ENCODE results near the gene HS2ST1. TPM values are rescaled to one million over a fixed set of nuclear protein-coding genes. Genes with fewer than 3 reads are reported as not detected.

Gene HS2ST1
- total RNA-seq, 2 donors from 2014 or later = 6.5 to 10.4 TPM

GRCh38 chr1:87137342-87137739 is 222.9 kb downstream of the HS2ST1 start:
- ATAC-seq (ENCODE audit: insufficient number of reproducible peaks, low FRiP score, low read depth) = no peak

DNA sequence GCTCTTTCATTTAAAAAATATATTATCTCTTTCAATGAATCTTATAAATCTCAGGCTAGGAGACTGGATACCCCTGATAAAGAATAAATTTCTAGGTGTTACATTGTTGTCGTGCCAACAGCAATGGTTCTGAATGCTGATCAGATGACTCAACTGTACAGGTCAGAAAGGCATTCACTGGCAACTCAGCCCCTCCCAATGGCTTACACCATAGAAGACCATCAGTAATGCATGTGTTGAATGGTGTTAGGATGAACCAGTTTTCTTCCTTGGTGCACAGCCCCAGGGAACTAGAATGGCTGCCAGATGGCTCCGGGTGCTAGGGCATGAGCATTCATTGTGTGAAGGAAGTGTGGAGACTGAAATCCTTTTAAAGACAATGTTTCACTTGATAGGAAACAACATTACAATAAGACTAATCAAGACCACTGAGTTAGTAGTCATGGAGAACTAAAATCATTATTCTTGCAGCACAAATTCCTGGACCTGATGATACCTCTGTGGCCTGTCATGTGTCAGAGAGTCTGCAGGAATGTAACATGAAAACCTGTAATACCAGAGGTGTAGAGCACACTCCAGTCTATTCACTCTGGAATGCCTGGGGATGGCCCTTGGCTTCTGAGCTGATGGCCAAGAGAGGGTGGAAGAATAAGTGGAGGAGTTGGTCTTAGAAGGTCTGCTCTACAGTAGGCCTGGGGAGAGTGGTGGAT is 226.6 kb downstream of the HS2ST1 start:
- no peaks in the 10 kb centered on the region for H3K27me3 ChIP-seq (replicated peaks; ENCODE audit: insufficient read depth)
- ATAC-seq (ENCODE audit: insufficient number of reproducible peaks, low FRiP score, low read depth) (no peak), DNase-seq (ENCODE audit: low spot score) (no peak)
- TF ChIP-seq CTCF (IDR thresholded peaks at IDR 0.05) = no peak
- H3K4me3 ChIP-seq = no peak overlapping the region
- H3K9me3 ChIP-seq = no peaks in the 10 kb centered on the region
- no peak overlapping the region for H3K27ac ChIP-seq
- no peaks in the 10 kb centered on the region for H3K4me1 ChIP-seq (ENCODE audit: control insufficient read depth in 1 of 2, low read depth in 2 of 2)
- no peaks in the 10 kb centered on the region for H3K36me3 ChIP-seq

More at GRCh38 chr1:87137342-87137739, 222.9 kb downstream of the HS2ST1 start:
- H3K36me3 ChIP-seq = no peaks in the 10 kb centered on the region
- no peak overlapping the region for H3K27ac ChIP-seq
- no peak for DNase-seq (ENCODE audit: low spot score)
- no peaks in the 10 kb centered on the region for H3K9me3 ChIP-seq
- no peaks in the 10 kb centered on the region for H3K27me3 ChIP-seq (replicated peaks; ENCODE audit: insufficient read depth)
- no peaks in the 10 kb centered on the region for H3K4me1 ChIP-seq (ENCODE audit: control insufficient read depth in 1 of 2, low read depth in 2 of 2)
- no peak overlapping the region for H3K4me3 ChIP-seq
- no peak for TF ChIP-seq CTCF (IDR thresholded peaks at IDR 0.05)

GRCh38 chr1:87141556-87141955 is 227.1 kb downstream of the HS2ST1 start:
- Histone ChIP-seq H3K9me3 (no peaks in the 10 kb centered on the region), H3K27ac (no peak overlapping the region), H3K4me3 (no peak overlapping the region), H3K4me1 (ENCODE audit: control insufficient read depth in 1 of 2, low read depth in 2 of 2) (no peaks in the 10 kb centered on the region), H3K27me3 (replicated peaks; ENCODE audit: insufficient read depth) (no peaks in the 10 kb centered on the region), H3K36me3 (no peaks in the 10 kb centered on the region)
- no peak for ATAC-seq (ENCODE audit: insufficient number of reproducible peaks, low FRiP score, low read depth)
- DNase-seq (ENCODE audit: low spot score) = no peak
- TF ChIP-seq CTCF (IDR thresholded peaks at IDR 0.05) = no peak

DNA sequence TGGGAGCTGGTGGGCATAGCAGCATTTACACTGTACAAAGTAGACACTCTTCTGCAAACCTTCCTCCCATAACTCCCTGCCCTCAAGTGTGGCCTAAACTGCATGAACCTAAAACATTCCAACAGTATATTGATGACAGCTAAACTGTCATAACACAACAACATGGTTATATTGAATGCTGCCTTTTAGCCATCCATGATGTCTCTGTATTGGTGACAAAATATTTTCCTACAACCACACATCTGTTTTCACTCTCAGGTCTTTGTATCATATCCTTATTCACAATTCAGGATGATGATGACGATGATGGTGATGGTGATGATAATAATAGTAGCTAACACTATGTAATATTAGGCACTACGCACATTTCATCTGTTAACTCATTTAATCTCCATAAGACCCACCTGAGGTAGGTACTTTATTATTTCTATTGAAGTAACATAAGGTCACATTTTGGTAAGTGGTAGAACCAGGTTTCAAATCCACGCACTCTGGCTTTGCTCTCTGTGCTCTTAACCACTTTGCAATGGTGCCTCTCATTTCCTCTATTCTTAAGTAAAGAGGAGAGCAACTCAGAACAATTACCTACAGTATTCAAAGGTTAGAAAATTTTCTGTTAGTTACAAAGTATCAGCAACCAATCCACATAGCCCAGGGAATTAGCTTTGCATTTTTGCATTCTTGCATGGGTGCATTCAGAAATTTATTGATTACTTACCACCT is 229.1 kb downstream of the HS2ST1 start:
- no peaks in the 10 kb centered on the region for H3K27me3 ChIP-seq (replicated peaks; ENCODE audit: insufficient read depth)
- no peaks in the 10 kb centered on the region for H3K9me3 ChIP-seq
- H3K4me3 ChIP-seq = no peak overlapping the region
- TF ChIP-seq CTCF (IDR thresholded peaks at IDR 0.05) = no peak
- no peaks in the 10 kb centered on the region for H3K4me1 ChIP-seq (ENCODE audit: control insufficient read depth in 1 of 2, low read depth in 2 of 2)
- no peak for ATAC-seq (ENCODE audit: insufficient number of reproducible peaks, low FRiP score, low read depth)
- H3K27ac ChIP-seq = no peak overlapping the region
- no peak for DNase-seq (ENCODE audit: low spot score)
- H3K36me3 ChIP-seq = no peaks in the 10 kb centered on the region

- DNase-seq (ENCODE audit: low spot score) (no peak), ATAC-seq (ENCODE audit: insufficient number of reproducible peaks, low FRiP score, low read depth) (no peak)
- no peaks in the 10 kb centered on the region for H3K27me3 ChIP-seq (replicated peaks; ENCODE audit: insufficient read depth)
- no peaks in the 10 kb centered on the region for H3K4me1 ChIP-seq (ENCODE audit: control insufficient read depth in 1 of 2, low read depth in 2 of 2)
- no peak for TF ChIP-seq CTCF (IDR thresholded peaks at IDR 0.05)
- H3K9me3 ChIP-seq = no peaks in the 10 kb centered on the region
- H3K4me3 ChIP-seq = no peak overlapping the region
- no peaks in the 10 kb centered on the region for H3K36me3 ChIP-seq
- no peak overlapping the region for H3K27ac ChIP-seq
Observed at GRCh38 chr1:87144316-87144895, 230.0 kb downstream of the HS2ST1 start.

All from thoracic aorta (tissue), 2 donors.